Measurements from ENCODE around the gene CRYBA2.

Gene CRYBA2

DNA sequence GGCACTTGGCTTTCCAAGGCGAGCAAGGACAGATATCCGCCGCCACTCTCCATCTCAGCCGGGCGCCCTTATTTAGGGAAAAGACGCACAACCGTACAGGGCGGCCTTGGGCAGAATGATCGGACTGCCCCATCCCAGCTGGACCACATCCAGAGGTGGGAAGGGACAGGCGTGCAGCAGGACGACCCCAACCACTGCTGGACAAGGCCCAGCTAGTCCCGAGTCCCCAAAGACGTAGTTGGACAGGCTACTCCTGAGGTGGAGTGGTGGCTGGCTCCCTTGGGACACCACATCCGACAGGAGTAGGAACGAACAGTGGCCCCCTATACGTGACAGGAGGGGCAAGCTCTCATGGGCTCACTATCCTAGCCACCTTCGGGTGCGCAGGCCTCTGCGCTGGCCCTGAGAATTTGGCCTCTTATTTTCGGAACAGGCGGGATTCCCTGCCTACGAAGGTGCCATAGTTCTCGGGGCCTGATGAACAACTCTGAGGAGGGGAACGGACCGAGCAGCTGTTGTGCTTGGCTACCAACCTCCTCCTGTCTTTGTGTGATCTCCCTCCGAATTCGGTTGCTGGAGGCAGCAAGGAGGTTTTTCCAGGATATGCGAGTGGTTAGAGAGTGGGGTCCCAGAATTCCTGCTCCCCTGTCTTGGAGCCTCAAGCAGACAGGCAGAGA is 10.5 kb downstream of the CRYBA2 start:
- no peak for DNase-seq (ENCODE audit: low read depth in 2 of 2)

DNA sequence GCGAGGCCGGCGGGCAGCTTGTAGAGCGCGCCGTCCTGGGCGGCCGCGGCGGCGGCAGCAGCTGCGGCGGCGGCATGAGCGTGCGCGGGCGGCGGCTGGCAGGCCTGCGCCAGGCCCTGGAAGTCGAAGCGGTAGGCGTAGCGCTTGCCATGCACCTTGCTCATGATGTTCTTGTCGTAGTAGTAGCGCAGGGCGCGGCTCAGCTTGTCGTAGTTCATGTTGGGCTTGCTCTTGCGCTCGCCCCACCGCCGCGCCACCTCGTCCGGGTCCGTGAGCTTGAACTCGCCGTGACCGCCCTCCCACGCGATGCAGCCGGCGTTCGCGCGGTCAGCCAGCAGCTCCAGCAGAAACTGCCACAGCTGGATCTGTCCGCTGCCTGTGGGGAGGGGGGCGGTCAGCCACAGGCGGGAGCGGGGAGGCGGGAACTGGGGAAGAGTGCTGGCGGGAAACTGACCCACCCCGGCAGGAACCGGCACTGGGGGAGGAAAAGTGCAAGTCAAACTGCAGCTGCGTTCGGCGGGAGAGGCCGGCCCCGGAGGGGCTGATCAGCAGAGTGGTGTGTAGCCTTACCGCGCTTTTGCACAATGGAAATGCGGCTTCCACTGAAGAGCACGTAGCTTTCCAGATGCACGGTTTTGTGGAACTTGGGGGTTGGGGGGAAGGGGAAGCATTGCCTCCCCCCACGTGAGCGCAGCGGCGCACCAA is 11.2 kb downstream of the CRYBA2 start:
- no peak for DNase-seq (ENCODE audit: low read depth in 2 of 2)

DNA sequence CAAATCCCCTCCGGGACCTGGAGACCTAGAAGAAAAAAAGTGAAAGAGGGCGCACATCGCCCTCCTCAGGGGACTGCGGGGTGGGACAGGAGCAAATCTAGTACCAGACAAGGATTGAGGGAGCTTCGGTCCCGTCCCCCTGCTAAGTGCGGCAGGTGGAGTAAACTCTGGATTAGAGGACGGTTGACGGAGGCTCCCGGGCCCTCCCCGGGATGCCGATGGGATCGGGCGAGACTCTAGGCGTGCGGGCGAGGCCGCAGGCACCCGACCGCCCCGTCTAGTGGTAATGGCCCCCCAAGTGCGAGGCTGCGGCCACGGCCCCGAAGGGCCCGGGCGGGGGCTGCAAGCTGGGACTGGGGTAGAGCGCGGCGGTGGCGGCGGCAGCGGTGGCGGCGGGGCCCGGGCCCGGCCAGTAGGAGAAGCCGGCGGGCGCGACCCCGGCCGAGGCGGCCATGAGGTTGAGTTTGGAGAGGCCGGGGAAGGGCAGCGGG is 11.8 kb downstream of the CRYBA2 start:
- no peak for DNase-seq (ENCODE audit: low read depth in 2 of 2)

DNA sequence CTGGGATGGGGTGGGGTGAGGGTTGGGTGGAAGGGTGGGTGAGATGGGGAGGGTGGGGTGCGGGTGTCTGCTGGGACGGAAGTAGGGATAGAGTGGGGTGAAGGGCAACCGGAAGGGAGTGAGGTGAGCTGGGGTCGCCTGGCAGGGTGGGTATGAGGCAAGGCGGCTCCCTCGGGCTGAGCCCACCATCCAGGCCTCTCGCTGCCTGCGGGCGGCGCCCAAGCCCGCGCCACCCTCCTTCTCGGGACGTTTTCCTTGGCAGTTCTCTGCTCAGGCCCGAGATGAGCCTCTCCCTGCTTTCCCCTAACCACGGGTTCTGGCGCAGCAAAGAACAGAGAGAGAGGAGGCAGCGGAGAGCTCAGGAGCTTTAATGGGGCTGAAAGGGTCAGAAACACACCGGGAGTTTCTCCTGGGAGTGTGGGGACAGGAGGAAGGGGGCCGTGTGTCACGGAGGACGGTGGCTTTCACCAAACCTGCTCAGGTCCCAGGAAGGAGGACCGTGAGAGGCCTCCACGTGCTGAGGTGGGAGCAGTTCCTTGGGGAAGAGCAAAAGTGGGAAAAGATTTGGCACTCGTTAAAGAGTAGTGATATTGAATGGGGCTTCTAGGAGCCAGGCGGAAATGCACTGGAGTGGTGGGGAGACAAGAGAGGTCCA is 12.4 kb downstream of the CRYBA2 start:
- no peak for DNase-seq (ENCODE audit: low read depth in 2 of 2)

DNA sequence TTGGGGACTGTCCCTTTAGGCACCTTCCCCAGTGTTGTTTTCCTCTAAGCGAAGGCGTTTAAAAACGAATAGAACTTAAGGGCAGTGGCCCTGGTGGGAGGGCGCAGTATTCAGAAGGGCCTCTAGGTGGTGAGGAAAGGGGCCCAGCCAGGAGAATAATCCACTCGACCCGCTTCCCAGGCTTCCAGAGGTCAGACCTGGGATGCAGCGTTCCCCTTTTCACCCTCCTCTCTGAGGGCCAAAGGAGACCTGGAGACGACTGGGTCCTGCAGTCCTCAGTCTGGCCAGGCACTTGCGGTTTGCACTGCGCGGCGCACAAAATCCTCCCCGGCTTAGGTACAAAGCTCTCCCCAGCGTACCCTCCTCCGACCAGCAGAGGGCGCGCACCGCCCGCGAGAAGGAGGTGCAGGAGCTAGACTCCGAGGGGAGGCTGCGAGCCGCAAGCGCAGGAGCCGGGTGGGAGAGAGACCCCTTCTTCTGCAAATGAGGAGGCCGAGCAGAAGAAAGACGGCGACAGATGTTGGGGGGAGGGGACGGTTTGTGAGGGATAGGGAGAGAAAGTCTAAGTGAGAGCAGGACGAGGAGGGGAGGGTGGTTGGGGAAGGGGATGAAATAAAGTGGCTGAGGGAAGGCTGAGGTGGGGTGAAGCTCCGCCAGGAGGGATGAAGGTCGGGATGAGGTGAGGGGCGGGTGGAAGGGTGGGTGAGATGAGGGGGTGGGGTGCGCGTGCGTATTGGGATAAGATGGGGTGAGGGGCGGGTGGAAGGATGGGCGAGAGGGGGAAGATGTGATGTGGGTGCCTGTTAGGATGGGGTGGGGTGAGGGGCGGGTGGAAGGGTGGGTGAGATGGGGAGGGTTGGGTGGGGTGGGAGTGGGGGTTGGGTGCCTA is 13.1 kb downstream of the CRYBA2 start:
- peak; percentile 63 to 68 for DNase-seq (ENCODE audit: low read depth in 2 of 2)

DNA sequence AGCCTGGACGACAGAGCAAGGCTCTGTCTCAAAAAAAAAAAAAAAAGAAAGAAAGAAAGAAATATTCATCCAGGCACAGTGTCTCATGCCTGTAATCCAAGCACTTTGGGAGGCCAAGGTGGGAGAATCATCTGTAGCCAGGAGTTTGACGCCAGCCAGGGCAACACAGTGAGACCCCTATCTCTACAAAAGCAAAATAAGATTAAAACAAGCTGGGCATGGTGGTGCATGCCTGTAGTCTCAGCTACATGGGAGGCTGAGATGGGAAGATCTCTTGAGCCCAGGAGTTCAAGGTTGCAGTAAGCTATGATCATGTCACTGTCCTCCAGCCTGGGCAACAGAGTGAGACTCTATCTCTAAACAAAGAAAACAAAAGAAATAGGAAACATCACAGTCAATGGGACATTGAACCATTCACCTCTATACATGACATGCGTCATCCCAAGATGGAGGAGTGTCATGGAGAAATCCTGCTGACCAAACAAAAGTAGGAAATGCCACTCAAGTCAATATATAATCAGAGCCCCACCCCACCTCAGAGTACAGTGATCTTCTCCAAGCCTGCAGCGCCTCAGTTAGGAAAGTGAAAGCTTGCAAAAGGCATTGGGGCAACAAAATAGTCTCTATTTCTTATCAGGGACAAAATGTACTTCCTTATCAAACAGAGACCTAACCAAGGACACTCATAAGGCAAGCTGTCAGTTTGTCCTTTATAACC is 18.0 kb downstream of the CRYBA2 start:
- no peak for DNase-seq (ENCODE audit: low read depth in 2 of 2)

DNA sequence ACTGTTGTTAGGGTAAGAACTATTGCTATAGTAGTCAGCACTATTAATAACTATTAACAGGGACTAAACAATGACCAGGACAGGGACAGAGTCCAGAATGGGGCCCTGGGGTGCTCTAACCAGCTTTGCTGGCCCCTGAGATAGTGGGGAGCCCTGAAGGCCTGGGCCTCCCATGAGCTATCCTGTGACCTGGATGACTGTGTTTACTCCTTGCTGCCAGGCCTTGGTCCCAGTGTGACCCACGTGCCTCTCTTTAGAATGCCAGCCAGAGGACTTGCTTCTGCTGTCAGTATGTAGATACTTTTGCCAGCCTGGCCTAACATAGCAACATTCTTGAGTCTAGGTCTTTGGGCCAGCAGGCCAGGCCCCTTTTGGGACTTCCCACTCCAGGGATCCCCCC is 22.3 kb downstream of the CRYBA2 start:
- DNase-seq (ENCODE audit: low read depth in 2 of 2) = no peak

DNA sequence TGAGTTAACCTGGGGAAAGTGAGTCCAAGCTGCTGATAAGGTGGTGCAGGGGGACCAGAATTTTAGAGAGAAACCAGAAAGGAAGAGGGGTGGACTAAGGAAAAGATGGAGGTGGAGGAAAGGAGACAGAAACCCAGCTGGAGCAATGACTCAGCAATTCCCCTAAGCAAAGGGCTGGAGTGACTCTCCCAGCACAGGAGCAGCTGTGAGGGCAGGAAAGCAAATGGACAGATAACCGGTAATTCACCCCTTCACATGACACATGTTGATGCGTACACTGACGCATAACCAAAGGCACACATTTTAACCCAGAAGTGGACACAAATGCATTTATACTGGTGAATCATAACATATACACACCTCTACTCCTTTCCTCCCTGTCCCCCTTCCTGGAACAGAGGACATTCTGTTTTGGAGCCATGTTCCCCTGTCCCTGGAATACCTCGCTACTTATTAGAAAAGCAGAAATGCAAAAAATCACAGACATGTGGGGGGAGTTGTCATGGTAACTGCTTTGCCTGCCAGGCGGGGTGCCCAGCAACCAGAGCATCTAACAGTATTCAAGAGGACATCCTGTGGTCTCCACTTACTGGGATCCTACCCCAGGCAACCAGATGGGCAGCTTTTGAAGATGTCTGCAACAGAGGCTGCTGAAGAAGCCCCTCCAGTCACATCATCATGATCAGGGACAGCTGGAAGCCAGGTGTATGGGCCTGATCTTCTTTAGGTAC is 29.0 kb downstream of the CRYBA2 start:
- DNase-seq (ENCODE audit: low read depth in 2 of 2) = no peak

DNA sequence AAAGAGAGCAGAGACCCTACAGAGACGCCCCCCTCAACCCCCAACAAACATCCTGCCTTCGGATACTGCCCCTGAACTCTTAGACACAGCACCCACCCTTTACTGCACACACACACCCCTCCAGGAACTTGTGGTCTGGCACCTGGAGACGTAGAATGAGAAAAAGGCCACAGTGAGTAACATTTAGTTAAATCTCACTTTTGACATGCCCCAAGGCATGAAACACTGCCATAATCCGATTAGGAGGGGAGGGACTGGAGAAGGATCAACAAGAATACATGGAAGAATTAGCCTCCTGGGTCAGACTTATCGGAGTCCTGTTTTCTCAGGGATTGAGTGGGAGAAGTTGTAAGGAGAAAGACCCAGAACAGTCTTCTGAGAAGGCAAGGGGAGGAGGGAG is 29.6 kb downstream of the CRYBA2 start:
- no peak for DNase-seq (ENCODE audit: low read depth in 2 of 2)

DNA sequence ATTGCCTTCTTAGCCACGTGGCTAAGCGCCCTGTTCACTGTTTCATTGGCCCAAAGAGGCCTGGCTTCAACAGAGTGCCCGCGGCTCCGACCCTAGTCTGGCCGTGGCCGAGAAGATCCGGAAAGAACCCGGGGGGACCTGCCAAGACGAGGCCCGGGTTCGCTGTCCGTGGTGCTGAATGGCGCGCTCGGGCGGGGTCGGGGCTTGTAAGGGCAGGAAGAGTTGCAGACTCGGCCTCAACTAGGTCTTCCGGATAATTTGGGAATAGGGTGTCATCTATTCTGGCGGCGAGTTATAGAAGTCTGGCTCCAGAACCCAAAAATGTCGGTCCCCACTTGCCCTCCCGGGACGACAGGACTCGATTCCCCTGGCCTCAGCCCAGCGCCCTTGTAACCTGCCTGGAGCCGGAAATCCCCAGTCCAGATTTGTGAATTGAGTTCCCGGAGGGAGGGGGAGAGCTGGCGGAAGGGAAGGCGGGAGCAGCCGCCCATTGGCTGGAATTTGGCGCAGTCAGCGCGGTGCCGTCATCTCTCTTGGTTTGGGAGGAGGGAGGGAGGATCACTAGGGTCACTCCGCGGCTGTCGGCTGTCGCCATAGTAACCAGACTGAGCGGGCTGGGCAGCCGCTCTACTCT is 30.2 kb downstream of the CRYBA2 start:
- peak; percentile 23 to 37 for DNase-seq (ENCODE audit: low read depth in 2 of 2)

DNA sequence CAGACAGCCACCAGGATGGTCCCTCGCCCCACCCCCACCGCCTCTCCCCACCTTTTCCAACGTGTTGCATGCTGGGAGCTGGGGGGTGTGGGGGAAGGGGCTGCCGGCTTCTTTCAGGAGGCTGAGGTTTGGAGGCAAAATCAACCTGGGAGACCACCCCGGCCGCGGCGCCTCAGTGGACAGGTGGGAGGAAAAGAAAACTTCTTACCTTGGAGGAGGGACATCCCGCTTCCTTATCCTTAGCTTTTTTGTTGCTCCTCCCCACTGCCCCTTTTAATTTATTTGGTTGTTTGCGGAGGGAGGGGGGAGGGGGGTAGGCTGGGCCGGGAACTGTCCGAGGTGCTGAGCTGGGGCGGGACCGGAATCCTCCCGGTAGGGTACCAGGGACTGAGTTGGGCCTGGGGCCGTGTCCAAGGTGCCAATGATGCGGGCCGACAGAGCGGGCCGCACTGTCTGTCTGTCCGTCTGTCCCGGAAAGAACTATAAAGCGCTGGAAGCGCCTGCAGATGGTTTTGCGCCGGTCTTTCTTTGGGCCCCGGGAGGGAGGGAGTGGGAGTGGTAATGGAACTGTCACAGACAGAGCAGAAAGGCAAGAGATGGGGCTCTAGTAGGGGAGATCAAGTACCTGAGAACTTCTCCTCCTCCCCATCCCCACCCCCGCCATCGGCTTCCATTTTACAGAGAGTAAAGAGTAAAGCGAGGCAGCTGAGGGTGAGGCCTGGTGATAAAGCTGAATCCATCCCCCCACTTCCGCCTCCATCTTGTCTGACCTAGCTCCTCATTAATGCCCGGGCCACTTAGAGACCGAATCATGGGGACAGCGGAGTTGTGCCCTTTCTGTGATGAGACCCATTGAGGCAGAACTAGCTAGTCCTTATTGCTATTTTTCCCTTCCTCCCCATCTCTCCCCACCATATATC is 31.3 kb downstream of the CRYBA2 start:
- DNase-seq (ENCODE audit: low read depth in 2 of 2) = no peak

DNA sequence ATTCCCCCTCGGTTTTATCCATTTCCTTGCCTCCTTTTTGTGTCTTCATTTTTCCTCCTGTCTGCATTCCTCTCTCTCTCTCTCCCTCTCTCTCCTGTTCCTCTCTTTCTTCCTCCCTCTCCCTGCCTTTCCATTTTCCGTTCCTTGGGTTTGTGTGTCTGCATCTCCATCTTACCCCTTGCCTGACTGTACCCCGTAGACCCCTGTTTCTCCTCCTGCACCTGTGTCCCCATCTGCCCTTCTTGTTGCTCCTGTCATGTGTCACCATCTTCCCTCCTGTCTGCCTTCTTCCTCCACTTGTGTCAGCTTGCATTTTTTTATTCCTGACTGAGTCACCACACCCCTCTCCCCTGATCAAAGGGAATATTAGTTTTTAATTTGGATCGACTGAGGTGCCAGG is 32.0 kb downstream of the CRYBA2 start:
- no peak for DNase-seq (ENCODE audit: low read depth in 2 of 2)

DNA sequence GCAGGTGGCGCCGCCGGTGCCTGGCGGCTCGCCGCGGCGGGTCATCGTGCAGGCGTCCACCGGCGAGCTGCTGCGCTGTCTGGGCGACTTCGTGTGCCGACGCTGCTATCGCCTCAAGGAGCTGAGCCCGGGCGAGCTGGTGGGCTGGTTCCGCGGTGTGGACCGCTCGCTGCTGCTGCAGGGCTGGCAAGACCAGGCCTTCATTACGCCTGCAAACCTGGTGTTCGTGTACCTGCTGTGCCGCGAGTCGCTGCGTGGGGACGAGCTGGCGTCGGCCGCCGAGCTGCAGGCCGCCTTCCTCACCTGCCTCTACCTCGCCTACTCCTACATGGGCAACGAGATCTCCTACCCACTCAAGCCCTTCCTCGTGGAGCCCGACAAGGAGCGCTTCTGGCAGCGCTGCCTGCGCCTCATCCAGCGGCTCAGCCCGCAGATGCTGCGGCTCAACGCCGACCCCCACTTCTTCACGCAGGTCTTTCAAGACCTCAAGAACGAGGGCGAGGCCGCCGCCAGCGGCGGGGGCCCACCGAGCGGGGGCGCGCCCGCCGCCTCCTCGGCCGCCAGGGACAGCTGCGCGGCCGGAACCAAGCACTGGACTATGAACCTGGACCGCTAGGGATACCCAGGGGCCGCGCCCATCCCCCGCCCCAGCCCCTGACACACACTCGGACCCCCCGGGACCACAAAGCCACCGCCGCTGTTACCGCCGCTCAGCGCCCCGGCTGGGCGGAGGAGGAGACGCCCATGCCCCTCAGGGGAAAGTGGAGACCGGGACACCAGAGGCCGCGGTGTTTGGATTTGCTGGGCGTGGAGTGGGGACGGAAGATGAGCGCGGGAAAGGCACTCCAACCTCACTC is 32.7 kb downstream of the CRYBA2 start:
- no peak for DNase-seq (ENCODE audit: low read depth in 2 of 2)

DNA sequence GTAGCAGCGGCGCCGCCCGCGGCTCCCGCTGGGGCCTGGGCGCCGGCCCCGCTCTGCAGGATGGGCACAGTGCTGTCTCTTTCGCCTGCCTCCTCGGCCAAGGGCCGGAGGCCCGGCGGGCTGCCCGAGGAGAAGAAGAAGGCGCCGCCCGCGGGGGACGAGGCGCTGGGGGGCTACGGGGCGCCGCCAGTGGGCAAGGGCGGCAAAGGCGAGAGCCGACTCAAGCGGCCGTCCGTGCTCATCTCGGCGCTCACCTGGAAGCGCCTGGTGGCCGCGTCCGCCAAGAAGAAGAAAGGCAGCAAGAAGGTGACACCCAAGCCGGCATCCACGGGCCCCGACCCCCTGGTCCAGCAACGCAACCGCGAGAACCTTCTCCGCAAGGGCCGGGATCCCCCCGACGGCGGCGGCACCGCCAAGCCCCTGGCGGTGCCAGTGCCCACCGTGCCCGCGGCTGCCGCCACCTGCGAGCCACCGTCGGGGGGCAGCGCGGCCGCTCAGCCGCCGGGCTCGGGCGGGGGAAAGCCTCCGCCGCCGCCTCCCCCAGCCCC is 33.4 kb downstream of the CRYBA2 start:
- DNase-seq (ENCODE audit: low read depth in 2 of 2) = no peak

DNA sequence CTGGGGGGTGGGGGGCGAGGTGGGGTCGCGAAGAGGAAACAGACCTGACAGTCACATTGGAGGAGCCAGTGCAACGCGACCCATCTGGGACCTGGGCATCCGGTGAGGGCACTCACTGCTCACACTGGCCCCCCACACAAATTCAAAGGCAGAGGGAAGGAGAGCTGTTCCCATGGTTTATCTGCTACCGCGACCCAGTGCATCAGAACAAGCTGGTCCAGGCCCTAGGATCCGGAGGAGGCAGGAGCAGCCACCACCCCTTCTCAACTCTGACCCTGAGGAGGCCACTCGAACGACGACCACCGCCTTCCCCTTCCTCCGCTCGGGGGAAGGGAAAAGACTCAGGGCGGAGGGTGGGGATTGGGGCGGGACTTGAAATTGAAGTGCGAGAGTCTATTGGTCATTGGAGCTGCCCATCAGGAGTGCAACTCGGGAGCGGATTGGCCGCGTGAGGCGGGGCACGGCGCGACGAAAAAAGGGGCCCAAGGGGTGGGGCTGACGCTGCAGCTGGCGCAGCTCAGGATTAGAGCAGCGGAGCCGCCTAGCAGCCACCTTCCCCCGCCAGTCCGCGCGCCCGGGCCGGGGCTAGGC is 34.0 kb downstream of the CRYBA2 start, which contains the start of gene CDK5R2:
TSS of gene CDK5R2 (plus strand) at position 526 of the 591 bp plus-strand sequence. CDS start 155 bp downstream, outside the sequence.
- peak in 1 of 2 donors; percentile 23 for DNase-seq (ENCODE audit: low read depth in 2 of 2)

DNA sequence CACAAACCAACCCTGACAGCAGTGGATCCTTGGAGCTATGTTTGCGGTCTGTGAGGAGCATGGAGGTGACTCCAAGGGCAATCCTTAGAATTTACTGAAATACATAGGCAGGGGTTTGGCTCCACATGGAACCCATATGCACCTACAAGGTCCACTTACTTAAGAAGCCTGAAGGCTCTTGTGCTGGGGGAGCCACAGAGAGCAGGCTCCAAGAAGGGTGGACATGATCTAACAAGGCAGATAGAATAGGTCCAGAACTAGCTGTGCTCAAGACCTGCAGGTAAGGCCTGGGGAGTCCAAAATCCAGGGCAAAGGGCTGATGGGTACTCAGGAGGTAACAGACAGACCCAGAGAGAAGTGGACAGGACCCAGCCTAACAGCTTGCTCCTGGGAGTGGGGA is 34.9 kb downstream of the CRYBA2 start:
- no peak for DNase-seq (ENCODE audit: low read depth in 2 of 2)

DNA sequence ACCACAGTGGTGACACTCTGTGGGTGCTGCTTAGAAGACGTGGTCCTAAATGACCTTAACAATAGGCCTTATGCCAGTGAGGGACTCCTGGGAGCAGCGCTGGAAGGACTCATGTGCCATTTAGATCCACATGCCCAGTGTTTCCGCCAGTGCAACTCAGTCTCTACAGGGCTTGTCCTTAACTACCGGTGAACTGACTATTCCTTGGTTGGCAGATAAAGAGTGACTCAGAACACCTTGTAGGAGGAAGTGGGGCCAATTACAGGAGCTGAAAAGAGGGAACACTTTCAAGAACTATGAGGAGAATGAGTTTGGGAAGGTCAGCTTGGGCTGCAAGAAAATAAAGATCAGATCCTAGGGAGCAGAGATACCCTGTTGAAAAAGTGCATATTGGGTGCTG is 35.6 kb downstream of the CRYBA2 start:
- DNase-seq (ENCODE audit: low read depth in 2 of 2) = no peak

Data from stimulated activated CD8-positive, alpha-beta memory T cell treated with anti-CD3 and anti-CD28 coated beads, Interleukin-7, amount 100 ng/mL, for 1 hour (primary cell).